Vagina (tissue), 2 donors: Measurements from ENCODE around the gene IVD.

Experiments
- CTCF ChIP-seq, 3 experiments: fragments of 450-650 bp in 2 of 3; fragments of 200-600 bp in 1 of 3; sonication (generic) in 1 of 3; IDR thresholded peaks; one replicate each; pipeline ENCODE4 v1.5.1; 2017 to 2019; ENCODE audit warnings: antibody characterized with exemption in 3 of 3, mild to moderate bottlenecking in 2 of 3, moderate library complexity in 2 of 3
- POLR2A ChIP-seq, 2 donors: fragments of 450-650 bp; IDR thresholded peaks; one replicate each; pipeline ENCODE4 v1.6.1; 2017; ENCODE audit warnings: antibody characterized with exemption in 2 of 2, mild to moderate bottlenecking in 2 of 2, moderate library complexity in 2 of 2
- POLR2AphosphoS5 ChIP-seq, 2 donors: sonication (generic); formaldehyde crosslinking; IDR thresholded peaks; one replicate each; pipeline ENCODE4 v1.9.0; 2017; ENCODE audit warnings: antibody characterized with exemption in 2 of 2, mild to moderate bottlenecking in 2 of 2, low read depth in 1 of 2; ENCODE audit not compliant: insufficient read depth in 1 of 2

GRCh38 chr15:40421246-40422157, 15.9 kb downstream of the IVD start:
- no peak for TF ChIP-seq POLR2A (IDR thresholded peaks at IDR 0.05)
- TF ChIP-seq CTCF (IDR thresholded peaks at IDR 0.05): peak; percentile 78 to 91 (median 90)
- peak in 1 of 2 donors; percentile 39 for TF ChIP-seq POLR2AphosphoS5 (IDR thresholded peaks at IDR 0.05; ENCODE audit: insufficient read depth in 1 of 2, low read depth in 1 of 2)
